ENCODE measurements around the gene DCUN1D1. TPM values are rescaled to one million over a fixed set of nuclear protein-coding genes. Genes with fewer than 3 reads are reported as not detected.
A peak's percentile ranks its signal among the peaks of the same experiment; 100 is the strongest.

The DCUN1D1 gene
- total and polyA plus RNA-seq, 7 donors: 11.6 to 97.8 (median 44.4) TPM

DNA sequence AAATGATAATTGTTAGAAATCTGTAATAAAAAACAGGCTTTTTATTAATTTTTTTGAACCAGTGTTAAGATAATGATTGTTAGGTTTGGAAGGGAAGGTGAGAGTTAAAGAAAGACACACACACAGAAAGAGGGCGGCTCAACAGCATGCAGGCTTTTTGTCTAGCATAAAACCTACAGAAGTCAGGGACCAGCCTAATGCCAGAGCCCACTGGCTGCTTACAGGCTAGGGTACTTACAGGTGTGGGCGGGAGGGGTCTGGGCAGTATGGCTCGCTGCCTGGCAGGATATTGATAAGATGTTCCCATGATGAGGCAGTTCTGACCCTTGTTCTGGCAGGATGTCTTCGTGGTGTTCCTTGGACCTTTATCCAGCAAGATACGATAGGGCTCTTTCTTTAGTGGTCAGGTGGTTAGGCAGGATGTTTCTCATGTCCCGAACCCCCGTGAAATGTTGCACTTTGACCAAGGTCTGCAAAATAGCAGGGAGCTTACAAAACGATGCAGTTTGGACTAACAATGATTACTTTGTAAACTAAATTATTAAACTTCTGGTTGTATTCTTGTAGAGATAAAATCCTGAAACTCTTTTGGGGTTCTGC lies 84.7 kb downstream of the DCUN1D1 start:
- ATAC-seq (peak in 1 of 4 donors; percentile 45), DNase-seq (no peak)
- Histone ChIP-seq H3K9me3 (no peaks in the 10 kb centered on the region), H3K4me3 (no peak overlapping the region), H3K36me3 (ENCODE audit: insufficient read depth in 1 of 2, low read depth in 1 of 2) (peaks cover 3 to 75% of the 10 kb centered on the region in 2 donors), H3K27me3 (ENCODE audit: insufficient read depth in 3 of 3, low read length in 2 of 3) (no peaks in the 10 kb centered on the region), H3K27ac (no peak overlapping the region), H3K4me1 (no peaks in the 10 kb centered on the region)
- TF ChIP-seq, protein P1, sequence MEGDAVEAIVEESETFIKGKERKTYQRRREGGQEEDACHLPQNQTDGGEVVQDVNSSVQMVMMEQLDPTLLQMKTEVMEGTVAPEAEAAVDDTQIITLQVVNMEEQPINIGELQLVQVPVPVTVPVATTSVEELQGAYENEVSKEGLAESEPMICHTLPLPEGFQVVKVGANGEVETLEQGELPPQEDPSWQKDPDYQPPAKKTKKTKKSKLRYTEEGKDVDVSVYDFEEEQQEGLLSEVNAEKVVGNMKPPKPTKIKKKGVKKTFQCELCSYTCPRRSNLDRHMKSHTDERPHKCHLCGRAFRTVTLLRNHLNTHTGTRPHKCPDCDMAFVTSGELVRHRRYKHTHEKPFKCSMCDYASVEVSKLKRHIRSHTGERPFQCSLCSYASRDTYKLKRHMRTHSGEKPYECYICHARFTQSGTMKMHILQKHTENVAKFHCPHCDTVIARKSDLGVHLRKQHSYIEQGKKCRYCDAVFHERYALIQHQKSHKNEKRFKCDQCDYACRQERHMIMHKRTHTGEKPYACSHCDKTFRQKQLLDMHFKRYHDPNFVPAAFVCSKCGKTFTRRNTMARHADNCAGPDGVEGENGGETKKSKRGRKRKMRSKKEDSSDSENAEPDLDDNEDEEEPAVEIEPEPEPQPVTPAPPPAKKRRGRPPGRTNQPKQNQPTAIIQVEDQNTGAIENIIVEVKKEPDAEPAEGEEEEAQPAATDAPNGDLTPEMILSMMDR (IDR thresholded peaks at IDR 0.05): no peak
- 72 to 80% (median 74%) methylated on average over 8 of the region's 8 CpGs for WGBS, 3 donors
- intact Hi-C loops (cut with DNase I): no loop called here

DNA sequence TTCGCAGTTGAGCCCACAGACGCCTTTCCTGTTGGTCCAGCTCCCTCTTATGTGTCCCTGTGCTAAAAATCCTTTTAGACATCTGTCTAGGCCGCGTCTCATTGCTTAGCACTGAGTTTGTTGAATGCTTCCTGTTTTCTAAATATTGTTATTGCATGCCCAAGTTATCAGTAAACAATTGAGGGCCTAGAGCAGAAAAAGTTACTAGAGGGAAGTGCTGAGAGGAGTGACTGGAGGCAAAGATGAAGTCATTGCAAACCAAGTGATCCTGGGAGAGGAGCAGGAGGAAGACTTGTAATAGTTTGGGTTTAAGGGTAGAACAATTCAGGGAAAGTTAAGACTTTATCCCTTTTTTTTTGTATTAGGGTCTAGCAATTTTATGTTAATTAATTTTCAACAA lies 88.1 kb downstream of the DCUN1D1 start:
- Histone ChIP-seq H3K9me3 (no peaks in the 10 kb centered on the region), H3K36me3 (ENCODE audit: insufficient read depth in 1 of 2, low read depth in 1 of 2) (peaks cover 3 to 76% of the 10 kb centered on the region in 2 donors), H3K27ac (no peak overlapping the region), H3K4me1 (no peaks in the 10 kb centered on the region), H3K27me3 (ENCODE audit: insufficient read depth in 3 of 3, low read length in 2 of 3) (no peaks in the 10 kb centered on the region), H3K4me3 (no peak overlapping the region)
- 93 to 95% (median 95%) methylated on average over 4 of the region's 4 CpGs for WGBS, 3 donors
- DNase-seq (no peak), ATAC-seq (no peak)
- TF ChIP-seq, protein P1 (IDR thresholded peaks at IDR 0.05): no peak
- intact Hi-C loops (cut with DNase I): no loop called here

DNA sequence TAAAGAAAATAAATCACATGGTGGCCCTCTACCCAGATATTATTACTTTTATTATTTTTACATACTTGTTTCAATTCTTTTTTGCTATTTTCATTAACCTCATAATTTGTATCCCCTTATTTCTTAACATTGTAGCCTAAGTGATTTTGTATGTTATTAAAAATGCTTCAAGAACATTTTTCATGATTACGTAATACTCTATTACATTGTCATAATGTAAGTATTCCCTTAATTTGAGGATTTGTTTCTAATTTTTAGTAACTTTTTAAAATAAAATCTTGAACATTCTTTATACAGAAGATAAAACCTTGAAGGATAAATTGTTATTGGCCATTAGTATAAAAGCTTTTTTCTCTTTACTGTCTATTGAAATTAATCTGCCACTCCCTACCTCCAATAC lies 89.0 kb downstream of the DCUN1D1 start:
- whole genome bisulfite sequencing, 3 donors: 95 to 100% (median 99%) methylated on average over 1 of the region's 1 CpG
- Histone ChIP-seq H3K4me1 (no peaks in the 10 kb centered on the region), H3K9me3 (no peaks in the 10 kb centered on the region), H3K4me3 (no peak overlapping the region), H3K27ac (no peak overlapping the region), H3K36me3 (ENCODE audit: insufficient read depth in 1 of 2, low read depth in 1 of 2) (peaks cover 3 to 76% of the 10 kb centered on the region in 2 donors), H3K27me3 (ENCODE audit: insufficient read depth in 3 of 3, low read length in 2 of 3) (no peaks in the 10 kb centered on the region)
- ATAC-seq: no peak
- intact Hi-C loops (cut with DNase I): no loop called here
- TF ChIP-seq, protein P1 (IDR thresholded peaks at IDR 0.05): no peak
- DNase-seq: no peak

DNA sequence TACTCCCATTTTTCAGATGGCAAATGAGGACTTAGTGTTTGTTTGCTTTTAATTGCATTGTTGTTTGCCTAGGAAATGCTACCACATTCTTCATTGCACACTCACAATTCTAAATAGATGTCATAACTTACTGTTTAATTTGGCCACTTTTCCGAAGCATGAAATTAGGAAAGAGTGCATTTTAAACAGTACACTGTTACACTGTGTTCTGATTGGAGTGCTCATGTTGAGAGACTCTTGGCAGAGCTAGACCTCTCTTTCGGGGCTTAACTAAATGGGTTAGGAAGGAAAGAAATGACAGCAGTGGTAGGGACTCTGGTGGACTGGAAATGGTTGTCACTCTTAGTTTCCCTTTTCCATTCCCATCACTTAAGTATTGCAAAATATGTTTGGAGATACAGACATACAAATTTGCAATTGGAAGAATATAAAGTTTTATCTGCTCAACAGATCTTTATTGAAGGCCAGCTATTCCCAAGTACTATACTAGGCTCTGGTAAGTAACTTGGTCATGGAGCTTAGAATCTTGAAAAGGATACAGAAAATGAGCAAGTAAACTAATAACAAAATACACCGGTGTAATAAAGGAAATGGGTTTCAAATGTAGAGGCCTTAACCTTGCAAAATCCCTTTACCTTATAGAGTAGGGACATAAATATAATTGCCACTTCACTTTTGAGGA lies 90.2 kb downstream of the DCUN1D1 start:
- TF ChIP-seq, protein P1 (IDR thresholded peaks at IDR 0.05): no peak
- H3K27ac ChIP-seq: no peak overlapping the region
- intact Hi-C loops (cut with DNase I): no loop called here
- H3K9me3 ChIP-seq: no peaks in the 10 kb centered on the region
- DNase-seq: no peak
- no peaks in the 10 kb centered on the region for H3K27me3 ChIP-seq (ENCODE audit: insufficient read depth in 3 of 3, low read length in 2 of 3)
- 53 to 76% (median 55%) methylated on average over 3 of the region's 3 CpGs for WGBS, 3 donors
- ATAC-seq: no peak
- H3K4me3 ChIP-seq: no peak overlapping the region
- H3K4me1 ChIP-seq: no peaks in the 10 kb centered on the region
- peaks cover 3 to 85% of the 10 kb centered on the region in 2 donors for H3K36me3 ChIP-seq (ENCODE audit: insufficient read depth in 1 of 2, low read depth in 1 of 2)

Other genes starting within 250 kb of the DCUN1D1 start
- 10 to 100 TPM; 18.8 to 23.9 (median 20.8) TPM for gene ATP11B, start 187.0 kb downstream of the DCUN1D1 start, total RNA-seq
- gene ATP11B, start 187.0 kb downstream of the DCUN1D1 start, polyA plus RNA-seq: 10 to 100 TPM in 1 of 3 donors, 1 to 10 TPM in 2; 4.0 to 17.6 (median 6.4) TPM
- 10 to 100 TPM; 15.6 to 24.4 (median 16.0) TPM for gene MCCC1, start 119.0 kb upstream of the DCUN1D1 start, total RNA-seq
- 10 to 100 TPM in 2 of 3 donors, 1 to 10 TPM in 1; 8.2 to 11.3 (median 10.7) TPM for gene MCCC1, start 119.0 kb upstream of the DCUN1D1 start, polyA plus RNA-seq
- under 1 TPM in 1 of 4 donors, not detected in 3; 0.39 TPM for gene LAMP3, start 182.2 kb upstream of the DCUN1D1 start, total RNA-seq
- gene LAMP3, start 182.2 kb upstream of the DCUN1D1 start, polyA plus RNA-seq: under 1 TPM; 0.01 to 0.09 (median 0.04) TPM